Caki2 (cell line): ENCODE measurements around the gene BCL2A1. TPM values are rescaled to one million over a fixed set of nuclear protein-coding genes. Genes with fewer than 3 reads are reported as not detected.
"Not testable (repeated sequence)": the region's sequence is repeated elsewhere in the genome, so short reads cannot be mapped to it uniquely, and the experiment has no call there.

Experiments used
- DNase-seq: peaks from one replicate; pipeline ENCODE4 v3.0.0-alpha.2; 2015; ENCODE audit warnings: low read depth
- in situ Hi-C: cut with HindIII; loops from 2 replicates; pipeline ENCODE4 v1.10.0; 2016; ENCODE audit warnings: low sequenced_read_pairs, low pct_unique_long_range_greater_than_20kb, mixed read lengths
- total RNA-seq: library from RNA; depleted of rRNA; stranded (reverse); fragments of >200 nt; shearing (Covaris generic); gene quantifications from 2 replicates; pipeline ENCODE4 v1.2.3, GENCODE V29; 2014; ENCODE audit warnings: low replicate concordance

BCL2A1 gene
- total RNA-seq, 1 experiment from 2014 or later: not detected

DNA sequence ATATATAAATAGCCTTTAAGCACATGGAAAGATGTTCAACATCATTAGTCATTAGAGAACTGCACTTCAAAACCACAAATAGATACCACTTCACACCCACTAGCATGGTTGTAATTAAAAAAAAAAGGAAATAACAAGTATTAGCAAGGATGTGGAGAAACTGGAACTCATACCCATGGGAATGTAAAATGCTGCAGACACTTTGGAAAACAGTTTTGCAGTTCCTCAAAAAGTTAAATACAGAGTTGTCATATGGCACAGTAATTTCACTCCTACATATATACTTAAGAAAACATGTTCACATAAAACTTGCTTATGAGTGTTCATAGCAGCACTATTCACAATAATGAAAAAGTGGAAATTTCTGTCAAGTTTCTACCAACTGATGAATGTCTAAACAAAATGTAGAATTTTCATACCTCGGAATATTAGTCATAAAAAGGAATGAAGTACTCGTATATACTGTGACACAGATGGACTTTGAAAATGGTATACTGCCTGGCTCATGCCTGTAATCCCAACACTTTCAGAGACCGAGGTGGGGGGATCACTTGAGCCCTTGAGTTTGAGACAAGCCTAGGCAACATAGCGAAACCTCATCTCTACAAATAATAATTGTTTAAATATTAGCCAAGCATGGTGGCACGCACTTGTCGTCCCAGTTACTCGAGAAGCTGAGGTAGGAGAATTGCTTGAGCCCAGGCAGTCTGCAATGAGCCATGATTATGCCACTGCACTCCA, 28.1 kb downstream of the BCL2A1 start:
- peak; percentile 44 for DNase-seq
- in situ Hi-C loops: no loop called here

GRCh38 chr15:79939399-79939798, 31.6 kb downstream of the BCL2A1 start:
- in situ Hi-C loops: no loop called here
- no peak for DNase-seq

- in situ Hi-C loops: no loop called here
- no peak for DNase-seq
These were observed 32.9 kb downstream of the BCL2A1 start for GRCh38 chr15:79938143-79938542.

DNA sequence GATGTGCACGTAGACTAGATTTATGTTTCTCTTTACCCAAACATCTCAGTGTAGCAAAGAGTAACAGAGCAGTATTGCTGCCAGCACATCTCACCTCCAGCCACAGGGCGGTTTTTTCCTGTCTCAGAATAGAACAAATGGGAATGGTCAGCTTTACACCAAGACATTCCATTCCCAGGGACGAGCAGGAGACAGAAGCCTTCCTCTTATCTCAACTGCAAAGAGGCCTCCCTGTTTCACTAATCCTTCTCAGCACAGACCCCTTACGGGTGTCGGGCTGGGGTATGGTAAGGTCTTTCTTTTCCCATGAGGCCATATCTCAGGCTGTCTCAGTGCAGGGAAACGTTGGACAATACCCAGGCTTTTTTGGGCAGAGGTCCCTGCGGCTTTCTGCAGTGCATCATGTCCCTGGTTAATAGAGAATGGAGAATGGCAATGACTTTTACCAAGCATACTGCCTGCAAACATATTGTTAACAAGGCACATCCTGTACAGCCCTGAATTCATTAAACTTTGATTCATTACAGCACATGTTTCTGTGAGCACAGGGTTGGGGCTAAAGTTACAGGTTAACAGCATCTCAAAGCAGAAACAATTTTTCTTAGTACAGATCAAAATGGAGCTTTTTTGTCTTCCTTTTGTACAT, 35.3 kb downstream of the BCL2A1 start:
- DNase-seq, in situ Hi-C loops: not testable (repeated sequence)

DNA sequence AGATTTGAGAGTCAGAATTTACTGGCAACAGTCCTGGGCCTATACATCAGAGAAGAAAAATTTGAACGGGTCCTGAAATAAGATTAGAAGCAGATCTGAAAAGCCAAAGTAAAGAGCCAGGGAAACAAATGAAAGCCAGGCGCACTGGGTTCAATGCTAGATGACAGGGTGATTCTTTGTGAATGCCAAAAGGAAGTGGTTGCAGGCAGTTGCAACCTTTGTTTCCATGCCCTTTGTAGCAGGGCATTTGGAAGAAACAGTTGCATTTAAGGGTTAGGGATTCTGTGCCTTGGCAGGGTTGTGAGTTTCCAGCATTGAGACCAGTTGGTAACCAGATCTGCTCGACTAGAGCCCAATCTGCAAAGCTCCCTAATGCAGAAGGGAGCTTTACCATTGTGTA, 37.8 kb downstream of the BCL2A1 start:
- in situ Hi-C loops: no loop called here
- DNase-seq: no peak

GRCh38 chr15:79932447-79932846, 38.5 kb downstream of the BCL2A1 start:
- in situ Hi-C loops: no loop called here
- no peak for DNase-seq

GRCh38 chr15:79930516-79930915, 40.5 kb downstream of the BCL2A1 start:
- DNase-seq: no peak
- in situ Hi-C loops: no loop called here

GRCh38 chr15:79929412-79929811, 41.6 kb downstream of the BCL2A1 start:
- DNase-seq: no peak
- in situ Hi-C loops: no loop called here

- DNase-seq, in situ Hi-C loops: not testable (repeated sequence)
These were observed 44.9 kb downstream of the BCL2A1 start for GRCh38 chr15:79926116-79926515.

GRCh38 chr15:79924379-79924778, 46.6 kb downstream of the BCL2A1 start:
- DNase-seq: no peak
- in situ Hi-C loops: no loop called here

GRCh38 chr15:79923515-79924169, 47.4 kb downstream of the BCL2A1 start:
- in situ Hi-C loops: no loop called here
- DNase-seq: peak; percentile 96

DNA sequence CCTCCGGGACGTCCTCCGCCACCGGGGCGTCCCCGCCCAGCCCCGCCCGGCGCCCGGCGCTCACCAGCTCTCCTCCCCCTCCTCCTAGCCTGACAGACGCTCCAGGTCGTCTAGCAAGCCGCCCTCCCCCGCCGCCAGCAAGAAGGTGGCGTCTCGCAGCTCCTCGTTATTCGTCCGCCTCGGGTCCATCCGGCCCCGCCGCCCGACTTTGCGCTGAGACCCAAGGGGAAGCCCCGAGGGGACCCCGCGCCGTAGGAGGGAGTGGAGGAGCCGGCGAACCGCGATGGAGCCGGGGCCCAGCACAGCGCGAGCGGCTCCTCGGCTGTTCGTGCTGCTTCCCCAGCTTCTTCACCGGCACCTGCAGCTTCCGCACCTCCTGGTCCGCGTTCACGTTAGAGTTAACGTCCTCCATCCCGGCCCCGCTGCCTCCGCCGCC, 47.9 kb downstream of the BCL2A1 start:
- in situ Hi-C loops: no loop called here
- DNase-seq: peak; percentile 67

- no peak for DNase-seq
- in situ Hi-C loops: no loop called here
These were observed 48.4 kb downstream of the BCL2A1 start for GRCh38 chr15:79922512-79923078.

GRCh38 chr15:79919749-79920511, 51.1 kb downstream of the BCL2A1 start:
- no peak for DNase-seq
- in situ Hi-C loops: no loop called here

DNA sequence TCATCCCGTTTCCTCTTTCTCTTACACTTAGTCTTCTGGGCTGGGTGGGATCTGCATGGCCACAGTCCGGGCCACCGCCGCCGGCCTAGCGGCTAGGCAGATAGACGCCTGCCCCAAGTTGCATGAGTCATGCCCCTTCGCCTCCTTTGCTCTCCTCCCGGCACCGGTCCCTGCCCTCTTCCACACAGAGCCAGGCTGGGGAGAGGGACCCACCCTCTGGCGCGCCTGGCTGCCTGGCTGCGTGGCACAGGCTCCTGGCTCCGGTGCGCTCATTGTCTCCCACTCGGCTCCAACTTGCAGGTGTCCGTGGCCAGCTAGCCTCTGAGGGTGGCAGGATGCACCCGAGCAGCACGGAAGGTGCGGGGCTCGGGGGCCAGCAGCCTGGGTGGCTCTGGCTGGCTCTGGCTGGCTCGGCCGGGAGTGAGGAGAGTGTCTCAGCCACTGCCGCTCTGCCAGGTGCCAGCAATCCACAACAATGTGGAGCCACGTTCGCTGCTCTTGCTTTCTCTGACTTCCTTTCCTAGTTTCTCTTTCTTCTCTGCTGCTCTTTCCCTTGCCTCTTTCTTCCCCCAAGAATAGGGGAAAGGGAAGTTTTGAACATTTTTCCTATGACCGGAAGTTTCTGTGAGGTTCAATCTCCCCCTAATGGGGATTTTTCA, 51.8 kb downstream of the BCL2A1 start:
- in situ Hi-C loops: no loop called here
- DNase-seq: no peak

GRCh38 chr15:79918278-79918677, 52.7 kb downstream of the BCL2A1 start:
- in situ Hi-C loops: no loop called here
- DNase-seq: no peak

DNA sequence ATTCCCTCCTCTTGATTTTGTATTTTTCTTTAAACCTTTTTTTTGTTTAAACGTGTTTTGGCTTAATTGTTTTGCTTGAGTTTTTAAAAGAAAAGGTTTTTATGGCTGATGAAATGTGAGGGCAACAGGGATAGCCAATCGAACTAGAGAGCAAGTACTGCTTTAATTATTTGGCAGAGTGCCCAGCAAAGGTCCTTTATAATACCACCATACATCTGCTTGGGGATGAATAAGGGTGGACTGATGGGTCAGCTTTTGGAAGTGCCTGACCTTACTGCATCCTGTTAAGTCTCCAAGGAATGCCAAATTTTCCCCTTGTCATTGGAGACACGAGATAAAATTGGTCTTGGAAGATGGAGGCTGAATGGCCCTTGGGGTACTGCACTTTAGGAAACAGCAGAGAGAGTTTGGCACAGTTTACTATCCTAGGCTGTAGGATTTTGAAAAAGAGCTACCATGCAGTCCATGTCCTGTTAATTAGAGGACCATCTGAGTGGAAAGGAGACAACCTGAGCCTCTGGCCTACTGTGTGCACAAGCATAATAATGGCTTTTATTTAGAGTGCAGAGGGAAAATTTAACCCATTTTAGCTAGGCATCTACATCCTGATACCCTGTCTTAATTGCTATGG, 54.4 kb downstream of the BCL2A1 start:
- in situ Hi-C loops: no loop called here
- DNase-seq: no peak
